Stimulated activated CD8-positive, alpha-beta memory T cell treated with anti-CD3 and anti-CD28 coated beads, Interleukin-15, amount 100 ng/mL, for 1 hour (primary cell): ENCODE data around the gene SF1.

Source experiments
- DNase-seq: peaks from one replicate; pipeline ENCODE4 v3.0.0-alpha.2; 2020; ENCODE audit warnings: low read depth

Gene SF1

DNA sequence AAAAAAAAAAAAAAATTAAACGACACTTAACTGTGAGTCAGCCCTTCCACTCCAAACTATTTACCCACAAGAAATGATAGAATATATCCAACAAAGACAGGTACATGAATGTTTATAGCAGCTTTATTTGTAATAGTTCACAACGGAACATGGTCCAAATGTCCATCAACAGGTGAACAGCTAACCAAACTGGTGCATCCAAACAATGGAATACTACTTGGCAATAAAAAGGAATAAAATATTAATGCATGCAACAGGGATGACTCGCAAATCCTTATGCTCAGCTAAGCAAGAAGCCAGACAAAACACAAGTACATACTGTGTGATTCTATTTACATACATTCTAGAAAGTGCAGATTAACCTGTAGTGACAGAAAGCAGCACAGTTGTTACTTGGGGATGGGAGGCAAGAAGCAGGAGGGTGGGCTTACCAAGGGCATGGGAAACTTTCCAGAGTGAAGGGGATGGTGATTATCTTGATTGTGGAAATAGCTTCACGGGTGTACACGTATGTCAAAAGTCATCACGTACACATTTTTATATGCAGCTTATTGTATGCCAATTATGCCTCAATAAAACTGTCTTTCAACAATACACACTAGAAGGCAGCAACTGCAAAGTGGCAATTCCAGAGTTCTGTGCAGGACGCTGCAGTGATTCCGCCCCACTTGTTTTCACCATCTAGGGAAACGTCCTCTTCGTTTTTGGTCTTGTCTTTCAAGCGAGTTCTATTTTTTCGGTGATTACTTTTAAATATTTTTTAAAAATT is 6.7 kb upstream of the SF1 start:
- no peak for DNase-seq

DNA sequence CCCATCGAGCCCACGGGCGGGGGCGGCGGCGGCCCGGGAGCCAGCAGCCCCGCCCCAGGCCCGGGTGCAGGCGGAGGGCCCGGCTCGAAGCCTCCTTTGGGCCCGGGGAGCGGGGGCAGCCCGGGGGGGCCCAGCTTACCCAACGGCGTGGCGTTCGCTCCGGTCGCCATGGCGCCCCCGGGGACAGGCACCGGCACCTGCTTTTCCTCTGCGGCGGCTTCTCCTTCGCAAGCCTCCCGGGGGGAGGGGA is 194 bp downstream of the SF1 start:
- DNase-seq = no peak

- DNase-seq = peak; percentile 54
These were observed 706 bp downstream of the SF1 start for GRCh38 chr11:64777449-64778222.

GRCh38 chr11:64776875-64777274 is 1.5 kb downstream of the SF1 start:
- DNase-seq = no peak

DNA sequence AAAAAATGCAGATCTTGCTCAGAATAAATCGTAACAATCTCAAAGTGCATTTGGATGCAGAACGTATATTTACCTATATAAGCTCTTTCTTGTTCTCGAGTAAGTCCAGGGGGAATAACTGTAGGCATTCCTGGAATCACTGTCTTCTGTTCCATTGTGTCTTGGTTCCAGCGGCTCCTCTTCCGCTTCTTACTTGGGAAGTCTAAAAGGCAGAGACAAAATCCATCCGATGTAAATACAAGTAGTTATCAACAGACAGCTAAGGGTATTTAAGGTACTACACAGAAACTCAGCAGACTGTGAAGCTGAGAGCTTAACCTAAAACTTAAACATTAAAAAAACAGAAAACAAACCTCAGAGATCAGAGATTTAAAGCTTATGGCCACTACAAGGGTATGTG is 1.9 kb downstream of the SF1 start:
- no peak for DNase-seq

GRCh38 chr11:64774144-64774543 is 4.2 kb downstream of the SF1 start:
- DNase-seq = no peak

DNA sequence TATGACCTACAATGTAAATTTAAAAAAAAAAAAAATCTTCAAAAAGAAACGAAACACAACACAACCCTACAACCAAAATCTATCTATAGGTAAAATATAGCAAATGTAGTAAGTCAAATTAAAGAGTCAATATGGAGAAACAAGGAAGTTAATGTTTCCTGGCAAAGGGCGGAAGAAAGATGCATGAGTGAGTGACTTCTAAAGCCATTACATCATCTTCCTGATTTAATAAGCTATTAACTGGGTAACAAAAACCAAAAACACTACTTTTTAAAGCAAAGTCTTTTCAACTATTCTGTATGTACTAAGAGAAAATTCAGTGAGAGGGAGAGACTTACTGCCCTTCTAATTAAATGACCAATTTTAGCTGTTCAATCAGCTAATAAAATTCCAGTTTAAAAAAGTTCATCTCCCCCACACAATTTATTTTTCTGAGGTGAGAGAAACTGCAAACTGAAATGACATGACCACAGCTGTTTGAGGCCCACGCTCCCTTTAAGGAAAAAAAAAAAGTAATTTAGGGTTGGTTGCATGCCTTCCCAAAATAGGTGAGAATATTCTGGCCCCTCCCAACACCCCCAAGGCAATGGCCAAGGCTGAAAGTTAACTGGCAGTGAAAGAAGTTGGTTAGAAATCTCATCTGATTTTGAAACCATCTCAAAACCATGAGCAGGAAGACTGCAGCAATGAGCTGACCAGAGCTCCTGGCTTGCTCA is 5.9 kb downstream of the SF1 start:
- DNase-seq = no peak

DNA sequence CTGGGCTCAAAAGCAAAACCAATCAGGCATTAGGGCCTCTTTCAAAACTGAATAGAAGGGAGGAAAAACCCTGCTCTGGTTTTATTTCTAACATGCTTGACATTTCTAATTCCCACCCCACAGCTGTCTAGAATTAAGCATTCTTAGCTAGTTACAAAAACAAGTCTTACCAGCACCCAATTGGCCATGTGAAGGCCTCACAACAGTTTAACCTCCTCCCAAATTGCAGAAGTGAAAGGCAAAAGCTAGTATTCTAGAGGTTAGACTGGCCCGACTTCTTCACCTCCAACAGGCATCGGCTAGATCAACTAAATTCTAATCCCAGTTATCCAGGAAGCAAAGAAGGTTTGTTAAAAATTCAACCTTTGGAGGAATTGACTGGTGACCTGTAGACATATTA is 6.5 kb downstream of the SF1 start:
- DNase-seq = no peak

DNA sequence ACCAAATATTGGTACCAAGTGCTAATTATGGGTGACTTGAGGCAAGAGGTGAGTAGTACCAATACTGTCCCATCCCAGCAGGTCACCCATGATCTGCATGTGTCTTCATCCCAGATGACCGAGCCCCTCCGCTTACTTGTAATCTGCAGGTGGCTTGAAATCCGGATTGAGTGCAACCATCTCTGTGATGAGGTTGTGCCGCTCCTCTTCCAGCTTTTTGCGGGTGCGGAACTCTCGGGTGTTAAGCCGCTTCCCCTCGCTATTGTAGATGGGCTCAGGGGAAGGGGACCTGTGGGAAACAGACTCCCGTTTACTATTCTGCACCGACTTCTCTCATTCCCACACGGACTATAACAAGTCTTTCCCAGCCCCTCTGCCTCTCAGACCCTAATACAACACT is 8.2 kb downstream of the SF1 start:
- DNase-seq = no peak

- no peak for DNase-seq
These were observed 9.1 kb downstream of the SF1 start for GRCh38 chr11:64769283-64769682.

- no peak for DNase-seq
These were observed 10.0 kb downstream of the SF1 start for GRCh38 chr11:64768300-64768694.

GRCh38 chr11:64767344-64768299 is 10.7 kb downstream of the SF1 start:
- peak; percentile 74 for DNase-seq

DNA sequence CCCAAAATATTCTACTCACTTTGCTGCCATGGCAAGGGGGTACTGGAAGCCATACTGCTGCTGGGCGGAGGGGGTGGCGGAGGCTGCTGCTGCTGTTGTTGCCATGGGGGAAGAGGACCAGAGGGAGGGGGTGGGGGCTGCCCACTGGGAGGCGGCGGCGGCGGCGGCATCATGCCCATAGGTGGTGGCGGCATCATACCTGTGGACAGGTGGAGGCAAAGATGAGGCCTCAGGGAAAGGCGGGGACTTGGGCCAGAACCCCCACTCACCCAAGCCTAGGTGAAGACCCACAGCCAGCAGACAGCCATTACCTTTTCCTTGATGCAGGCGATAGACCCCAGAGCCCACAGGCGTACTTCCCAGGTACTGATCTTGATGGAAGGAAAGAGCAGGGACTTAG is 11.5 kb downstream of the SF1 start:
- no peak for DNase-seq

DNA sequence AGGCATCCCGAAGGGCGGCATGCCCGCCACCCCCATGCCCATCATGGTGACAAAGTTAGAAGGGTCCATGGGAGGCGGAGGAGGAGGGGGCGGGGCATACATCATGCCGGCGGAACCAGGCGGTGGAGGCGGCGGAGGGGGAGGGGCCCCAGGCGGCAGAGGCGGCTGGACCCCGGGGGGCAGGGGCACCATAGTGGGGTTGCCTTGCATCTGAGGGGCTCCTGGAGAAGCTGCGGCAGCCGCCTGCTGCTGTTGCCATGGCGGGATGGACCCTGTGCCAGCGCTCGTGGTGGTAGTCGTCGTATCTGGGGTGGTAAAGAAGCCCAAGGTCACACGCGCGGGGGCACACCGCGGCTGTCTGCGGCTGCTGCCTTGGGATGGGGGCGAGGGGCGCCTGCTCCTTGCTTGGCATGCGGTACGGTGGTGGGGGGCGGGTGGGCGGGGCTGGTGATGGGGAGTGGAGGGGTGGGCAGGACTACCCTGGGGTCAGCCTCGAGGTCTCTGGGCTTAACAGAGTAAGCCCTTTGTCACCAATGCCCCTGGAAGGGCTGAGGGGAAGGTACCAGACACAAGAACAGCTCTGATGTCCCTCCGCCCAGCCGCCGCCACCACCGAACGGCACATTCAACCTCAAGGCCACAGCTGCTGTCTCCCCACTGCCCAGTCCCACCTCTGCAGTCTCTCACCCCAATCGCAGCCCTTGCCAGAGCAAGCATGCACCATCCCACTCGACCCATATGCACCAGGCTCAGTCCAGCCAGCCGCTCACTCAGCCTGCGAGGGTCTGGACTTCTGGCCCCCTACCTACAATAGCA is 12.3 kb downstream of the SF1 start:
- DNase-seq = no peak

DNA sequence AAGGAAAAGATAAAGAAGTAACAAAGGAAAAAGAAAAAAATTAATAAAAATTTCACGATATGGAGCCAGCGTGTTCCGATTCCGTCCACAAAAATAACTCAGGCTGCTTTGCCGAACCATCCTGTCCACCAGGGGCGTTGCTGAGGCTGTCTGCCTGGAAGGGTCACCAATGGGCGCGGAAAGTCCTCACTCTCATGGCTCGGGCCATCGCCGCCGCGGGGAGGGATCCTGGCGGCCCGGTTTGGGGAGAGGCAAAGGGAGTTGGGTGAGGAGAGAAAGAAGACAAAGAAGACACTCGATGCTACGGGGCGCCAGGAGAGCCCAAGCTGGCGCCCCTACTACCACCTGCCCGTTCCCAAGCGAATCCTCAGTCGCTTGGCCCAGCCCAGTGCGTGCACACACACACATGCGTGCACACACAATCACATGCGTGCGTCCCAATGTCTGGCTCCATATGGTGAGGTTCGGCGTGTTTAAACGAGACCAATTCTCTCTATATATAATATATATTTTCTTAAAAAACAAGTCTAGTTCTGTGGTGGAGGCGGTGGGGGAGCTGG is 13.0 kb downstream of the SF1 start:
- DNase-seq = no peak

DNA sequence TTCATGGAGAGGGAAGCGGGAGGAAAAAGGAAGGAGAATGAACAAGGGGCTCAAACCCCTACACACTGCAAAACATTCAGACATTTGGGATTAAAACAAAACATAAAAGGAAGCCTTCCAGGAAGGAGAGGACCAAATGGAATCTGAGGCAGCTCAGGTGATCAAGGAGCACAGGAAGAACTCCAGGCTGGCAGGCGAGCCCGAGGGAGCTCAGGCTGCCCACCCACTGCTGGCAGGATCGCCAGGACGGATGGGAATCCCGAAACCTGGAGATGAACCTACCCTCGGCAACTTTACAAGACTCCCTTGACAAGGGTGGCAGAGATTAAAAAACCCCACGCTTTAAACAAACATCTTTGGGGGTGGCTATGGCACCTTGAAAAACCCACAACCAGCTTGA is 13.6 kb downstream of the SF1 start:
- no peak for DNase-seq

- no peak for DNase-seq
These were observed 14.2 kb downstream of the SF1 start for GRCh38 chr11:64764040-64764611.

DNA sequence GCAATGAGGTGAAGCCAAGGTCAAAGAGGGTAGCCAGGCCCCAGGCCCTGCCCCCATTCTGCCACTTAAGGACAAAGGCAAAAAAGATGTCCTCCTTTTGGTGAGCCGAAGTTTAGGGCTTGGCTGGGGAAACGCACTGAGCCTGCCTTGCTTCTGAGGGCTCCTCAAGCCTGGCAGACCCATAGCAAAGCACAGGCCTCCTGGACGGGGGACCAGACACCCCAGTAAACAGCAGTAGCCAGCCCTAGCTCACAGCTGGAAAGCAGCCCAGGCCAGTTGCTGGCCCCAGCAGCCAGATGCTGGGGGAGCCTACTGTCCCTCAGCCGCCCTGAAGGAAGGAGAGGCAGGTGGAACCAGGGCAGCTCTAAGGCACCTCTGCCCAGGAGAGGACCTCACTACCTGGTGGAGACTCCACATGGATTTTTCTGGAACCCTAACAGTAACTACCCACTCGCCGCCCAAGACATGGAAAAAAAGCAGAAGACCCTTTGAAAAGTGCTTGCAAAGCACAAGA is 14.8 kb downstream of the SF1 start:
- no peak for DNase-seq

GRCh38 chr11:64762674-64763525 is 15.4 kb downstream of the SF1 start:
- DNase-seq = no peak
